HepG2 (cell line): Measurements from ENCODE around the gene SERPINE2. TPM values are rescaled to one million over a fixed set of nuclear protein-coding genes. Genes with fewer than 3 reads are reported as not detected.

ENCODE experiments used
- ARID2 ChIP-seq: sonication (generic); formaldehyde crosslinking; IDR thresholded peaks from 2 replicates; pipeline ENCODE4 v1.8.1; 2022; ENCODE audit warnings: mild to moderate bottlenecking, missing genetic modification reagents, borderline replicate concordance
- BRD4 ChIP-seq: sonication (generic); formaldehyde crosslinking; IDR thresholded peaks from 2 replicates; pipeline ENCODE4 v1.4.0; 2020; ENCODE audit warnings: missing genetic modification reagents
- CBX1 ChIP-seq: IDR thresholded peaks from one replicate; pipeline ENCODE4 v1.6.1; 2016; ENCODE audit warnings: antibody characterized with exemption, low read depth
- KAT7 ChIP-seq: IDR thresholded peaks from 2 replicates; pipeline ENCODE4 v1.6.1; 2018; ENCODE audit warnings: borderline replicate concordance, missing compliant biosample characterization
- MIER2 ChIP-seq: IDR thresholded peaks from 2 replicates; pipeline ENCODE4 v1.6.1; 2016; ENCODE audit warnings: missing biosample characterization, missing genetic modification reagents
- NBN ChIP-seq: fragments of 450-650 bp; conservative IDR thresholded peaks from 2 replicates; pipeline ENCODE4 v1.6.1; 2017
- NFIC ChIP-seq: IDR thresholded peaks from 2 replicates; pipeline ENCODE4 v1.6.1; 2012; ENCODE audit warnings: mild to moderate bottlenecking, low read length, inconsistent platforms
- NKX3-1 ChIP-seq: sonication (generic); formaldehyde crosslinking; IDR thresholded peaks from 2 replicates; pipeline ENCODE4 v1.5.0; 2020; ENCODE audit warnings: missing genetic modification reagents
- NR2F2 ChIP-seq: IDR thresholded peaks from 2 replicates; pipeline ENCODE4 v1.6.1; 2012; ENCODE audit warnings: low read depth, inconsistent platforms, borderline replicate concordance
- PAX8 ChIP-seq: sonication (generic); formaldehyde crosslinking; IDR thresholded peaks from 2 replicates; pipeline ENCODE4 v1.8.0; 2022; ENCODE audit warnings: mild to moderate bottlenecking, missing genetic modification reagents, borderline replicate concordance
- RBFOX2 ChIP-seq: fragments of 200-400 bp; formaldehyde crosslinking; IDR thresholded peaks from 2 replicates; pipeline ENCODE4 v1.6.1; 2017; ENCODE audit warnings: low read depth, mild to moderate bottlenecking, low read length
- RORA ChIP-seq: sonication (generic); formaldehyde crosslinking; IDR thresholded peaks from 2 replicates; pipeline ENCODE4 v1.5.0; 2020; ENCODE audit warnings: mild to moderate bottlenecking, missing genetic modification reagents, moderate library complexity
- SCMH1 ChIP-seq: sonication (generic); formaldehyde crosslinking; IDR thresholded peaks from 2 replicates; pipeline ENCODE4 v1.9.0; 2021; ENCODE audit warnings: missing genetic modification reagents, mild to moderate bottlenecking, borderline replicate concordance
- WIZ ChIP-seq: sonication (generic); formaldehyde crosslinking; IDR thresholded peaks from 2 replicates; pipeline ENCODE4 v1.5.1; 2020; ENCODE audit warnings: mild to moderate bottlenecking, missing genetic modification reagents
- ZMYM4 ChIP-seq: sonication (generic); formaldehyde crosslinking; IDR thresholded peaks from 2 replicates; pipeline ENCODE4 v1.8.1; 2023; ENCODE audit warnings: mild to moderate bottlenecking, missing genetic modification reagents
- ZNF10 ChIP-seq: sonication (generic); formaldehyde crosslinking; IDR thresholded peaks from 2 replicates; pipeline ENCODE4 v1.4.0; 2020; ENCODE audit warnings: mild to moderate bottlenecking, low read depth, missing genetic modification reagents, borderline replicate concordance
- ZNF264 ChIP-seq: sonication (generic); formaldehyde crosslinking; IDR thresholded peaks from 2 replicates; pipeline ENCODE4 v1.4.0; 2020; ENCODE audit warnings: missing genetic modification reagents
- ZNF564 ChIP-seq: sonication (generic); formaldehyde crosslinking; IDR thresholded peaks from 2 replicates; pipeline ENCODE4 v1.8.1; 2023; ENCODE audit warnings: mild to moderate bottlenecking, missing genetic modification reagents
- ZNF598 ChIP-seq: sonication (generic); formaldehyde crosslinking; IDR thresholded peaks from 2 replicates; pipeline ENCODE4 v1.5.1; 2020; ENCODE audit warnings: mild to moderate bottlenecking, missing genetic modification reagents, borderline replicate concordance
- polyA plus RNA-seq, 8 experiments: library from polyadenylated mRNA; depleted of rRNA in 3 of 8; stranded (reverse) in 7 of 8; unstranded in 1 of 8; fragments of >200 nt; fragmentation: Illumina TruSeq in 4 of 8; extraction: Trizol in 4 of 8; gene quantifications; 2 replicates each; pipeline versions ENCODE4 v1.2.1 to v1.2.3, GENCODE V29; 2011 to 2016; ENCODE audit warnings: low read depth in 4 of 8, missing spikeins in 1 of 8, mixed read lengths in 1 of 8; ENCODE audit not compliant: insufficient read depth in 1 of 8
- total RNA-seq, 5 experiments: library from RNA; depleted of rRNA; stranded (reverse); fragments of >200 nt; fragmentation: Illumina TruSeq; extraction: Trizol; gene quantifications; 2 replicates each; pipeline ENCODE4 v1.2.3, GENCODE V29; 2016; ENCODE audit warnings: low read depth in 1 of 5
- TF ChIP-seq, protein P1 (sequence below): sonication (generic); formaldehyde crosslinking; IDR thresholded peaks from 2 replicates; pipeline ENCODE4 v1.4.0; 2020; ENCODE audit warnings: missing genetic modification reagents, borderline replicate concordance
- TF ChIP-seq, protein P2 (sequence below): sonication (generic); formaldehyde crosslinking; IDR thresholded peaks from 2 replicates; pipeline ENCODE4 v1.8.0; 2023; ENCODE audit warnings: mild to moderate bottlenecking, missing genetic modification reagents
- TF ChIP-seq, protein P3 (sequence below): sonication (generic); formaldehyde crosslinking; IDR thresholded peaks from 2 replicates; pipeline ENCODE4 v1.5.0; 2020; ENCODE audit warnings: missing genetic modification reagents
- TF ChIP-seq, protein P4 (sequence below): sonication (generic); formaldehyde crosslinking; IDR thresholded peaks from 2 replicates; pipeline ENCODE4 v1.9.0; 2022; ENCODE audit warnings: low read depth, missing genetic modification reagents

The SERPINE2 gene
- total and polyA plus RNA-seq, 2 of the 13 experiments (the other 11 are each of a cell fraction or from before 2014, with no cell fraction given) = 7.9 to 18.1 TPM

DNA sequence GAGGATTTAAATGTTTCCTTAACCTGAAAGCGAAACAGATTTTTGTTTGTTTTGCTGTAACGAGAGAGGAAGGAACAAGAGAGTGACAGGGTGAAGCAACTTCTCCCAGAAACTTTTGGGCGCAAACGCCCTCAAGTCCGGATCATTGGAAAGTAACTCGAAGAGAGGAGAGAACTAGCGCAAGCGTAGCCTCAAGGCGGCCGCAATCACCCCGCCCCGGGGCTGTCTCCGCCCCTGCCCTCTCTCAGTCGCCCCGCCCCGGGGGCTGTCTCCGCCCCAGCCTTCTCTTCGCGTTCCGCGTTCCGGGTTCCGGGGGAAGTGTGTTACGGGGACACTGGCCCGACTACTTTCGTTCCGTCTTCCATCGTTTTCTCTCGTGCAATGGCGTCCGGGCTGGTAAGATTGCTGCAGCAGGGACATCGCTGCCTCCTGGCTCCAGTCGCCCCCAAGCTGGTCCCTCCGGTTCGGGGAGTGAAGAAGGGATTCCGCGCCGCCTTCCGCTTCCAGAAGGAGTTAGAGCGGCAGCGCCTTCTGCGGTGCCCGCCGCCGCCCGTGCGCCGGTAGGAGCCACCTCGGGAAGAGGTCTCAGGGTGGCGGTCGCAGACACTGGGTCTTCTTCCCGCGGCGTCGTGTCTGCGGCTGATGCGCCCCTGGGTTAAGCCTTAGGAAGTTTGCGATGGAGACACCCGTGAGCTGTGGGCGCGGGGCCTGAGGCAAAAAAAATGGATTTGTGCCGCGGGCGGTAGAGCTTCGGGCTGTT lies 81.8 kb downstream of the SERPINE2 start, which contains the start of gene MRPL44 (continued):
- TF ChIP-seq CBX1 (peak; percentile 99), NKX3-1 (CRISPR knock-in tag) (peak; percentile 82; the same call in 1 of the 2 replicates), RBFOX2 (peak; percentile 93), WIZ (CRISPR knock-in tag) (peak; percentile 83; the same call in 1 of the 2 replicates), ZNF564 (CRISPR knock-in tag) (peak; percentile 90), RORA (no peak), MIER2 (CRISPR knock-in tag) (peak; percentile 88), PAX8 (CRISPR knock-in tag) (peak; percentile 94; the same call in 1 of the 2 replicates), ZNF10 (CRISPR knock-in tag) (no peak), KAT7 (CRISPR knock-in tag) (peak; percentile 100), SCMH1 (no peak), ZNF598 (CRISPR knock-in tag) (peak; percentile 99), ZMYM4 (CRISPR knock-in tag) (peak; percentile 99), NFIC (peak; percentile 83; the same call in 1 of the 2 replicates), ARID2 (CRISPR knock-in tag) (peak; percentile 99), NBN (no peak), ZNF264 (peak; percentile 96), NR2F2 (peak; percentile 82), BRD4 (CRISPR knock-in tag) (peak; percentile 99)
- TF ChIP-seq, protein P1, sequence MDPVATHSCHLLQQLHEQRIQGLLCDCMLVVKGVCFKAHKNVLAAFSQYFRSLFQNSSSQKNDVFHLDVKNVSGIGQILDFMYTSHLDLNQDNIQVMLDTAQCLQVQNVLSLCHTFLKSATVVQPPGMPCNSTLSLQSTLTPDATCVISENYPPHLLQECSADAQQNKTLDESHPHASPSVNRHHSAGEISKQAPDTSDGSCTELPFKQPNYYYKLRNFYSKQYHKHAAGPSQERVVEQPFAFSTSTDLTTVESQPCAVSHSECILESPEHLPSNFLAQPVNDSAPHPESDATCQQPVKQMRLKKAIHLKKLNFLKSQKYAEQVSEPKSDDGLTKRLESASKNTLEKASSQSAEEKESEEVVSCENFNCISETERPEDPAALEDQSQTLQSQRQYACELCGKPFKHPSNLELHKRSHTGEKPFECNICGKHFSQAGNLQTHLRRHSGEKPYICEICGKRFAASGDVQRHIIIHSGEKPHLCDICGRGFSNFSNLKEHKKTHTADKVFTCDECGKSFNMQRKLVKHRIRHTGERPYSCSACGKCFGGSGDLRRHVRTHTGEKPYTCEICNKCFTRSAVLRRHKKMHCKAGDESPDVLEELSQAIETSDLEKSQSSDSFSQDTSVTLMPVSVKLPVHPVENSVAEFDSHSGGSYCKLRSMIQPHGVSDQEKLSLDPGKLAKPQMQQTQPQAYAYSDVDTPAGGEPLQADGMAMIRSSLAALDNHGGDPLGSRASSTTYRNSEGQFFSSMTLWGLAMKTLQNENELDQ (CRISPR knock-in tag) = peak; percentile 97; the same call in 1 of the 2 replicates
- TF ChIP-seq, protein P2, sequence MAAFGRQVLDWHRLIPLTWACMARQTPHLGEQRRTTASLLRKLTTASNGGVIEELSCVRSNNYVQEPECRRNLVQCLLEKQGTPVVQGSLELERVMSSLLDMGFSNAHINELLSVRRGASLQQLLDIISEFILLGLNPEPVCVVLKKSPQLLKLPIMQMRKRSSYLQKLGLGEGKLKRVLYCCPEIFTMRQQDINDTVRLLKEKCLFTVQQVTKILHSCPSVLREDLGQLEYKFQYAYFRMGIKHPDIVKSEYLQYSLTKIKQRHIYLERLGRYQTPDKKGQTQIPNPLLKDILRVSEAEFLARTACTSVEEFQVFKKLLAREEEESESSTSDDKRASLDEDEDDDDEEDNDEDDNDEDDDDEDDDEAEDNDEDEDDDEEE (CRISPR knock-in tag) = peak; percentile 99
- TF ChIP-seq, protein P3, sequence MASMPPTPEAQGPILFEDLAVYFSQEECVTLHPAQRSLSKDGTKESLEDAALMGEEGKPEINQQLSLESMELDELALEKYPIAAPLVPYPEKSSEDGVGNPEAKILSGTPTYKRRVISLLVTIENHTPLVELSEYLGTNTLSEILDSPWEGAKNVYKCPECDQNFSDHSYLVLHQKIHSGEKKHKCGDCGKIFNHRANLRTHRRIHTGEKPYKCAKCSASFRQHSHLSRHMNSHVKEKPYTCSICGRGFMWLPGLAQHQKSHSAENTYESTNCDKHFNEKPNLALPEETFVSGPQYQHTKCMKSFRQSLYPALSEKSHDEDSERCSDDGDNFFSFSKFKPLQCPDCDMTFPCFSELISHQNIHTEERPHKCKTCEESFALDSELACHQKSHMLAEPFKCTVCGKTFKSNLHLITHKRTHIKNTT (CRISPR knock-in tag) = no peak
- TF ChIP-seq, protein P4, sequence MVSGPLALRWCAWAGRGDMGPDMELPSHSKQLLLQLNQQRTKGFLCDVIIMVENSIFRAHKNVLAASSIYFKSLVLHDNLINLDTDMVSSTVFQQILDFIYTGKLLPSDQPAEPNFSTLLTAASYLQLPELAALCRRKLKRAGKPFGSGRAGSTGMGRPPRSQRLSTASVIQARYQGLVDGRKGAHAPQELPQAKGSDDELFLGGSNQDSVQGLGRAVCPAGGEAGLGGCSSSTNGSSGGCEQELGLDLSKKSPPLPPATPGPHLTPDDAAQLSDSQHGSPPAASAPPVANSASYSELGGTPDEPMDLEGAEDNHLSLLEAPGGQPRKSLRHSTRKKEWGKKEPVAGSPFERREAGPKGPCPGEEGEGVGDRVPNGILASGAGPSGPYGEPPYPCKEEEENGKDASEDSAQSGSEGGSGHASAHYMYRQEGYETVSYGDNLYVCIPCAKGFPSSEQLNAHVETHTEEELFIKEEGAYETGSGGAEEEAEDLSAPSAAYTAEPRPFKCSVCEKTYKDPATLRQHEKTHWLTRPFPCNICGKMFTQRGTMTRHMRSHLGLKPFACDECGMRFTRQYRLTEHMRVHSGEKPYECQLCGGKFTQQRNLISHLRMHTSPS (CRISPR knock-in tag) = peak; percentile 54; the same call in 1 of the 2 replicates
